Dermis blood vessel endothelial cell (primary cell): Measurements from ENCODE around the gene SPATS2L. TPM values are rescaled to one million over a fixed set of nuclear protein-coding genes. Genes with fewer than 3 reads are reported as not detected.

ENCODE experiments used
- DNase-seq: peaks from one replicate; pipeline ENCODE4 v3.0.0; 2010
- total RNA-seq: library from RNA; depleted of rRNA; stranded (reverse); fragments of >200 nt; gene quantifications from 2 replicates; pipeline ENCODE4 v1.2.3, GENCODE V29; 2014

The SPATS2L gene
- total RNA-seq, 1 donor from 2014 or later, result 21.3 TPM

- DNase-seq, result no peak
Measured at GRCh38 chr2:200417366-200417765, 110.9 kb downstream of the SPATS2L start.

GRCh38 chr2:200418399-200418798, 111.9 kb downstream of the SPATS2L start:
- DNase-seq, result no peak

GRCh38 chr2:200419325-200419724, 112.8 kb downstream of the SPATS2L start:
- DNase-seq, result no peak

- DNase-seq, result no peak
Measured at GRCh38 chr2:200421270-200421669, 114.8 kb downstream of the SPATS2L start.

- DNase-seq, result no peak
Measured at GRCh38 chr2:200422071-200422470, 115.6 kb downstream of the SPATS2L start.

- no peak for DNase-seq
Measured at GRCh38 chr2:200422532-200423261, 116.2 kb downstream of the SPATS2L start.

GRCh38 chr2:200423541-200423940, 117.0 kb downstream of the SPATS2L start:
- no peak for DNase-seq

GRCh38 chr2:200425026-200425821, 118.7 kb downstream of the SPATS2L start:
- DNase-seq, result no peak

- DNase-seq, result no peak
Measured at GRCh38 chr2:200426754-200427153, 120.3 kb downstream of the SPATS2L start.

GRCh38 chr2:200428961-200429665, 122.6 kb downstream of the SPATS2L start:
- no peak for DNase-seq

- no peak for DNase-seq
Measured at GRCh38 chr2:200430017-200430416, 123.5 kb downstream of the SPATS2L start.

GRCh38 chr2:200431996-200432705, 125.7 kb downstream of the SPATS2L start:
- no peak for DNase-seq

- DNase-seq, result no peak
Measured at GRCh38 chr2:200435379-200435778, 128.9 kb downstream of the SPATS2L start.

GRCh38 chr2:200438251-200438650, 131.8 kb downstream of the SPATS2L start:
- peak; percentile 36 for DNase-seq

GRCh38 chr2:200438846-200439245, 132.4 kb downstream of the SPATS2L start:
- no peak for DNase-seq

- no peak for DNase-seq
Measured at GRCh38 chr2:200439981-200440380, 133.5 kb downstream of the SPATS2L start.

GRCh38 chr2:200442471-200442870, 136.0 kb downstream of the SPATS2L start:
- no peak for DNase-seq

- DNase-seq, result no peak
Measured at GRCh38 chr2:200443376-200443775, 136.9 kb downstream of the SPATS2L start.

- no peak for DNase-seq
Measured at GRCh38 chr2:200443916-200444315, 137.4 kb downstream of the SPATS2L start.

- DNase-seq, result peak; percentile 6
Measured at GRCh38 chr2:200444530-200444929, 138.0 kb downstream of the SPATS2L start.

- DNase-seq, result no peak
Measured at GRCh38 chr2:200445284-200445683, 138.8 kb downstream of the SPATS2L start.

GRCh38 chr2:200446612-200447011, 140.1 kb downstream of the SPATS2L start:
- no peak for DNase-seq
